Measurements from ENCODE around the gene DECR2. TPM values are rescaled to one million over a fixed set of nuclear protein-coding genes. Genes with fewer than 3 reads are reported as not detected.

DECR2 gene
- total and polyA plus RNA-seq, 2 of the 13 experiments (the other 11 are each of a cell fraction or from before 2014, with no cell fraction given) = 36.3 to 44.6 TPM

GRCh38 chr16:401468-402348, at the start of gene DECR2 (continued):
- TF ChIP-seq ZNF747 (CRISPR knock-in tag; IDR thresholded peaks at IDR 0.05; ENCODE audit: borderline replicate concordance) (peak; percentile 90), TBX2 (CRISPR knock-in tag; IDR thresholded peaks at IDR 0.05; ENCODE audit: borderline replicate concordance) (peak; percentile 83), SNAI1 (CRISPR knock-in tag; IDR thresholded peaks at IDR 0.05; ENCODE audit: borderline replicate concordance) (no peak), ZNF354B (CRISPR knock-in tag; IDR thresholded peaks at IDR 0.05) (no peak), SCMH1 (CRISPR knock-in tag; IDR thresholded peaks at IDR 0.05; ENCODE audit: borderline replicate concordance) (no peak), CBFB (CRISPR knock-in tag; IDR thresholded peaks at IDR 0.05) (peak; percentile 82; the same call in 1 of the 2 replicates), TCF12 (IDR thresholded peaks at IDR 0.05) (no peak), TCF12 (CRISPR knock-in tag; IDR thresholded peaks at IDR 0.05) (no peak), ZNF414 (CRISPR knock-in tag; IDR thresholded peaks at IDR 0.05) (peak; percentile 78), POGK (CRISPR knock-in tag; conservative IDR thresholded peaks at IDR 0.05) (peak; percentile 74), SRF (IDR thresholded peaks at IDR 0.05; ENCODE audit: low read depth, low read length) (no peak), SIX4 (CRISPR knock-in tag; IDR thresholded peaks at IDR 0.05) (no peak), RCOR2 (CRISPR knock-in tag; IDR thresholded peaks at IDR 0.05) (no peak), GATAD1 (CRISPR knock-in tag; IDR thresholded peaks at IDR 0.05) (peak; percentile 43), ZNF503 (CRISPR knock-in tag; IDR thresholded peaks at IDR 0.05) (no peak; the same call in 1 of the 2 replicates), ZGPAT (CRISPR knock-in tag; IDR thresholded peaks at IDR 0.05) (peak; percentile 71; the same call in 1 of the 2 replicates), ZNF264 (CRISPR knock-in tag; IDR thresholded peaks at IDR 0.05) (0 out of 2 replicates have a peak, but pooled peaks have one; percentile 47), ZNF367 (CRISPR knock-in tag; IDR thresholded peaks at IDR 0.05; ENCODE audit: borderline replicate concordance) (no peak), KAT7 (CRISPR knock-in tag; IDR thresholded peaks at IDR 0.05; ENCODE audit: borderline replicate concordance) (peak; percentile 84; the same call in 1 of the 2 replicates), KDM5B (CRISPR knock-in tag; IDR thresholded peaks at IDR 0.05; ENCODE audit: borderline replicate concordance) (peak; percentile 73), SPEN (CRISPR knock-in tag; IDR thresholded peaks at IDR 0.05; ENCODE audit: low read depth) (peak; percentile 61; the same call in 1 of the 2 replicates)
- TF ChIP-seq, protein P1, sequence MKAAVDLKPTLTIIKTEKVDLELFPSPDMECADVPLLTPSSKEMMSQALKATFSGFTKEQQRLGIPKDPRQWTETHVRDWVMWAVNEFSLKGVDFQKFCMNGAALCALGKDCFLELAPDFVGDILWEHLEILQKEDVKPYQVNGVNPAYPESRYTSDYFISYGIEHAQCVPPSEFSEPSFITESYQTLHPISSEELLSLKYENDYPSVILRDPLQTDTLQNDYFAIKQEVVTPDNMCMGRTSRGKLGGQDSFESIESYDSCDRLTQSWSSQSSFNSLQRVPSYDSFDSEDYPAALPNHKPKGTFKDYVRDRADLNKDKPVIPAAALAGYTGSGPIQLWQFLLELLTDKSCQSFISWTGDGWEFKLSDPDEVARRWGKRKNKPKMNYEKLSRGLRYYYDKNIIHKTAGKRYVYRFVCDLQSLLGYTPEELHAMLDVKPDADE (CRISPR knock-in tag; IDR thresholded peaks at IDR 0.05) = no peak

All from HepG2 (cell line).